GM13976 (cell line): ENCODE results near the gene SRXN1.
"Not testable (repeated sequence)": the region's sequence is repeated elsewhere in the genome, so short reads cannot be mapped to it uniquely, and the experiment has no call there.

Experiments used
- DNase-seq: peaks from one replicate; pipeline ENCODE4 v3.0.0; 2012; ENCODE audit warnings: low spot score
- in situ Hi-C: fragments of 300-500 bp; cut with MboI; formaldehyde crosslinking; loops from one replicate; pipeline ENCODE4 v1.12.0; 2022; ENCODE audit warnings: low sequenced_read_pairs, mixed read lengths, inconsistent platforms; ENCODE audit not compliant: unreplicated experiment
- TF ChIP-seq, protein P1 (sequence below): IDR thresholded peaks from 2 replicates; pipeline ENCODE4 v1.5.1; 2012; ENCODE audit warnings: borderline replicate concordance, mild to moderate bottlenecking; ENCODE audit not compliant: insufficient read depth; ENCODE audit errors: extremely low read depth, missing control alignments, control extremely low read depth

SRXN1 gene

GRCh38 chr20:644692-645317 is 8.2 kb downstream of the SRXN1 start:
- DNase-seq: no peak
- in situ Hi-C loops: loop anchor here (5.0 to 10.0 kb wide), 2 partner anchors 83 to 290 kb away; no protein-coding TSS in a partner anchor
- TF ChIP-seq, protein P1, sequence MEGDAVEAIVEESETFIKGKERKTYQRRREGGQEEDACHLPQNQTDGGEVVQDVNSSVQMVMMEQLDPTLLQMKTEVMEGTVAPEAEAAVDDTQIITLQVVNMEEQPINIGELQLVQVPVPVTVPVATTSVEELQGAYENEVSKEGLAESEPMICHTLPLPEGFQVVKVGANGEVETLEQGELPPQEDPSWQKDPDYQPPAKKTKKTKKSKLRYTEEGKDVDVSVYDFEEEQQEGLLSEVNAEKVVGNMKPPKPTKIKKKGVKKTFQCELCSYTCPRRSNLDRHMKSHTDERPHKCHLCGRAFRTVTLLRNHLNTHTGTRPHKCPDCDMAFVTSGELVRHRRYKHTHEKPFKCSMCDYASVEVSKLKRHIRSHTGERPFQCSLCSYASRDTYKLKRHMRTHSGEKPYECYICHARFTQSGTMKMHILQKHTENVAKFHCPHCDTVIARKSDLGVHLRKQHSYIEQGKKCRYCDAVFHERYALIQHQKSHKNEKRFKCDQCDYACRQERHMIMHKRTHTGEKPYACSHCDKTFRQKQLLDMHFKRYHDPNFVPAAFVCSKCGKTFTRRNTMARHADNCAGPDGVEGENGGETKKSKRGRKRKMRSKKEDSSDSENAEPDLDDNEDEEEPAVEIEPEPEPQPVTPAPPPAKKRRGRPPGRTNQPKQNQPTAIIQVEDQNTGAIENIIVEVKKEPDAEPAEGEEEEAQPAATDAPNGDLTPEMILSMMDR: no peak

GRCh38 chr20:642398-643174 is 10.4 kb downstream of the SRXN1 start:
- in situ Hi-C loops: loop anchor here (10.0 kb wide), 1 partner anchor 288 kb away; no protein-coding TSS in a partner anchor
- TF ChIP-seq, protein P1: no peak
- DNase-seq: no peak

DNA sequence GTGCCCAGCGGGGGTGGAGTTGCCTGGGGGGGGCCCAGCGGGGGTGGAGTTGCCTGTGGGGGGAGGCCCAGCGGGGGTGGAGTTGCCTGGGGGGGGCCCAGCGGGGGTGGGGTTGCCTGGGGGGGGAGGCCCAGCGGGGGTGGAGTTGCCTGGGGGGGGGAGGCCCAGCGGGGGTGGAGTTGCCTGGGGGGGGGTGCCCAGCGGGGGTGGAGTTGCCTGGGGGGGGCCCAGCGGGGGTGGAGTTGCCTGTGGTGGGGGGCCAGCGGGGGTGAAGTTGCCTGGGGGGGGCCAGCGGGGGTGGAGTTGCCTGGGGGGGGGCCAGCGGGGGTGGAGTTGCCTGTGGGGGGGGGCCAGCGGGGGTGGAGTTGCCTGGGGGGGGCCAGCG is 11.0 kb downstream of the SRXN1 start:
- not testable (repeated sequence) for DNase-seq
- in situ Hi-C loops: loop anchor here (10.0 kb wide), 1 partner anchor 287 kb away; no protein-coding TSS in a partner anchor

DNA sequence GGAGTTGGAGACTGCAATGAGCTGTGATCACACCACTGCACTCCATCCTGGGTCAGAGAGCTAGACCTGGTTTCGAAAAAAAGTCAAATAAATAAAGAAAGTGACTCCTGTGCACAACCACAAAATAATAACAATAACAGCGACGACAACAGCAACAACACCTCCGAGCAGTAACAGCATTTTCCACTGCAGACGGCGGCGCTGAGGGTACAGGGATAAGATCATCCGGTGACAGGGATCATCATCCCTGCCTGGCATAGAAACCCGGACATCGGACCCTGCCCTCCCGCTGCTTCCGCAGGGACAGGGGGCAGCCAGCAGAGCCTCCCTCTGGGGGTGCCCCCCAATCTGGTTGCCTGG is 11.5 kb downstream of the SRXN1 start:
- no peak for DNase-seq
- TF ChIP-seq, protein P1: no peak
- in situ Hi-C loops: loop anchor here (10.0 kb wide), 1 partner anchor 287 kb away; no protein-coding TSS in a partner anchor

DNA sequence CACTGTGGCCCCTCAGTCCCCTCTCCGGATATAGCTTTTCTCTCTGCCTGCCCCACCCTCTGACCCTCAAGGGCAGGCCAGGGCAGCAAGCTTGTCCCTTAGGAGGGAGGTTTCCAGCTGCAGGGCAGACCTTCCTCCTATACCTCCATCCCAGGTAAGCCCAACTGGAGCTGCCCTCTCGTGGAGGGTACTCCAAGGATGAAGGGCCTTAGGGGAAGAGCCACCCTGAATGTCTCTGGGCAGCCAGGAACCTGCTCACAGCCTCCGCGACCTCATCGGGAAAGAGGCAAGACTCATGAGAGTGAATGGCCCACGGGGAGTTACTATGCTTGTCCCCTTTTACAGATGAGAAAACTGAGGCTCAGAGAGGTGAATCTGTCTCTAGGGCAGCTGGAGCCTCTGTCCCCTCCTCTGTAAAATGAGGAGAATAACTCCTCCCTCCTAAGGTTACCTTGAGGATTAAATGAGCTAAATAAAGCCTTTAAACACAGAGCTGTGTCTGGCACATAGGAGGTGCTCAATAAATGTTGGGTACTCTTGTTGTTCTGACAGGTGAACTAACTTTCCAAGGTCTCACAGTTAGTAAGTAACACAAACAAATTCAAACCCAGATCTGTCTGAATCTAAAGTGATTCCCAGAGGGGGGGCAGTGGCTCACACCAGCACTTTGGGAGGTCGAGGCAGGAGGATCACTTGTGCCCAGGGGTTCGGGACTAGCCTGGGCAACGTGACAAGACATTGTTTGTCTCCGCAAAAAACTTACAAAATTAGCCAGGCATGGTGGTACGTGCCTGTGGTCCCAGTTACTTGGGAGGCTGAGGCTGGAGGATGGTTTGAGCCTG is 12.1 kb downstream of the SRXN1 start:
- in situ Hi-C loops: loop anchor here (10.0 kb wide), 1 partner anchor 286 kb away; no protein-coding TSS in a partner anchor

GRCh38 chr20:638579-638978 is 14.4 kb downstream of the SRXN1 start:
- TF ChIP-seq, protein P1: no peak
- DNase-seq: no peak
- in situ Hi-C loops: no loop called here

More for the DNA sequence above, 12.1 kb downstream of the SRXN1 start:
- TF ChIP-seq, protein P1: no peak
- DNase-seq: no peak
